HUES48 (cell line): ENCODE measurements around the gene DMRT1.

Experiments
- H3K27ac ChIP-seq: one replicate; pipeline ENCODE4 v1.7.0; 2013; ENCODE audit warnings: low read depth, low read length, inconsistent platforms
- H3K27me3 ChIP-seq: 2 replicates; pipeline ENCODE4 v1.6.1; 2013; ENCODE audit warnings: mild to moderate bottlenecking, low read length; ENCODE audit not compliant: control insufficient read depth, insufficient read depth
- H3K36me3 ChIP-seq: 2 replicates; pipeline ENCODE4 v1.6.1; 2013; ENCODE audit warnings: low read length; ENCODE audit not compliant: control insufficient read depth, insufficient read depth
- H3K4me1 ChIP-seq: 2 replicates; pipeline ENCODE4 v1.6.1; 2013; ENCODE audit warnings: mild to moderate bottlenecking, low read length; ENCODE audit not compliant: control insufficient read depth, insufficient read depth
- H3K4me3 ChIP-seq: 2 replicates; pipeline ENCODE4 v1.5.1; 2013; ENCODE audit warnings: mild to moderate bottlenecking, low read depth, low read length
- H3K9ac ChIP-seq: 2 replicates; pipeline ENCODE4 v1.6.1; 2013; ENCODE audit warnings: mild to moderate bottlenecking, low read depth, low read length, moderate library complexity
- H3K9me3 ChIP-seq: 2 replicates; pipeline ENCODE4 v1.6.1; 2013; ENCODE audit warnings: low read length; ENCODE audit not compliant: control insufficient read depth, insufficient read depth

DMRT1 gene

DNA sequence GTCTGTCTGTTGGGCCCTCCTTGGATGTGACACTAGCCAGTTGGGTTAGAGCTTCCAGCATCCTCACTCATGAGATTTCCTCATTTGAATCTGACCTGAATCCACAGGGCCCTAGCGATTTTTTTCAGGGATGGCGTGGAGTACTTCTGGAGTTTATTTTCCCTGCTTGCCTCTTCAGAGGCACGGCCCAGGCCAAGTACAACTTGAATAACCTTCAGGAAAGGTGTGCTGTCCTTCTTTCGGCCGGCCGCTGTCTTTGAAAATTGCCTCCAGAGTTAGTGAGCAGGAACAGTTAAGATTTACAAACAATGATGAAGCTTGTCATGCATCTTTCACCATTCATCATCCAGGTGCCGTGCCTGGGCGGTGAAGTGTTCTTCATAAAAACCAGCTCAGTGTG, 85.5 kb downstream of the DMRT1 start:
- no peak overlapping the region for H3K4me3 ChIP-seq
- H3K9ac ChIP-seq: no peak overlapping the region
- H3K36me3 ChIP-seq: no peaks in the 10 kb centered on the region
- H3K9me3 ChIP-seq: no peaks in the 10 kb centered on the region
- H3K27me3 ChIP-seq: no peaks in the 10 kb centered on the region
- H3K27ac ChIP-seq: no peak overlapping the region
- no peaks in the 10 kb centered on the region for H3K4me1 ChIP-seq

DNA sequence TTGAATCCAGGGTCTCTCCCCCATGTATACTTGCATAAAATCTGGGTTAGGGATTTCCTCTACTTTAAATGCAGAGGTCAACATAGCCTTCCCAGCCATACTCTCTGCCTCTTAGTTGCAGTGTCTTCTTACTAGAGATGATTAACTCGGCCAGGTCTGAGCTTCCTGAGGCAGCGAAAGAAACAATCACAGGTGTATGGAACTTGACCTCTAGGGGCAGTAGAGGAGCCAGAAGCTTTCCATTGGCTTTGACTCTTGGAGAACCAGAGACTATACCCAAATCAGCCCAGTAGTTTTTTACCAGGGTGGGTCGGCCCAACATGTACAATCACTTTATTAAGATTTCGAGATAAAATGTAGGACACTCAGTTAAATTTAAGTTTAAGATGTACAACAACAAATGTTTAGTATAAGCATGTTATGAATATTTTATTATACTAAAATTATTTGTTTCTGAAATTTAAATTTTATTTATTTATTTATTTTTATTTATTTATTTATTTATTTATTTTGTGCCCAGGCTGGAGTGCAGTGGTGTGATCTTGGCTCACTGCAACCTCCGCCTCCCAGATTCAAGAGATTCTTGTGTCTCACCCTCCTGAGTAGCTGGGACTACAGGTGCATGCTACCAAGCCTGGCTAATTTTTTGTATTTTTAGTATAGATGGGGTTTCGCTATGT, 87.0 kb downstream of the DMRT1 start:
- Histone ChIP-seq H3K9ac (no peak overlapping the region), H3K27me3 (no peaks in the 10 kb centered on the region), H3K9me3 (no peaks in the 10 kb centered on the region), H3K27ac (no peak overlapping the region), H3K36me3 (no peaks in the 10 kb centered on the region), H3K4me1 (no peaks in the 10 kb centered on the region), H3K4me3 (no peak overlapping the region)

DNA sequence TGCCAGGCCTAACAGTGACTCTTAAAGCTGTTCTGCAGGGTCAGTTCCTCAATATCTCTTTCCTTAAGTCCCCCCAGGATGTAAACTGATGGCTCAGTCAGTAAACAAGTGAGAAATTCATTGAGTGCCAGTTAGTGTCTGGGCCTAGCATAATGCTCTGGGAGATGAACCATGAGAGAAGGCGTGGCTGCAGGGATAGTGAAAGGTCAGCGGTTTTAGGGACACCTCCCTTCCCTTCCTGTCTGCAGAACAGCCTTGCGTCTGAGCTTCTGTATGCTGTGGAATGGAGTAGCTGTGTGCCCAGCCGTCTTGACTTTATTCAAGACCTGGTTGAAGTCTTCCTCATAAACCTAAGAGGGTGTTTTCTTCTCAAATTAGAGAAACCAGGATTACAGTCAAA, 88.2 kb downstream of the DMRT1 start:
- H3K4me1 ChIP-seq: no peaks in the 10 kb centered on the region
- no peak overlapping the region for H3K27ac ChIP-seq
- no peak overlapping the region for H3K4me3 ChIP-seq
- no peak overlapping the region for H3K9ac ChIP-seq
- no peaks in the 10 kb centered on the region for H3K36me3 ChIP-seq
- H3K27me3 ChIP-seq: no peaks in the 10 kb centered on the region
- H3K9me3 ChIP-seq: no peaks in the 10 kb centered on the region

DNA sequence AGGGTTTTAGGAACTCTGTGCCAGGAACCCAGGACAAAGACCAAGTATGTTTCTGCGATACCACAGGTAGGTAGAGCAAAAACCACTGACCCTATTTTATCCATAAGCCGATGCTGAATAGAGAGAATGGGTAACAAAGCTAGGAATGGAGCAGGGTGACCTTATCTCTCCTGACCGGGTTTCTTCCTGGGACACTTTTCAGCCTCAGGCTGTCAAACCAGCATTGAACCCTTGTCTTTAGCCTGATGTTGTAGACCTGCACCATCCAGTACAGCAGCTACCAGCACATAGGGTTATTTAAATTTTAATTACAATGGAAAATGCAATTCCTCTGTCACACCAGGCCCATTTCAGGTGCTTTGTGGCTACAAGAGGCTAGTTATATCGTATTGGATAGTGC, 91.9 kb downstream of the DMRT1 start:
- Histone ChIP-seq H3K9ac (no peak overlapping the region), H3K27ac (no peak overlapping the region)

DNA sequence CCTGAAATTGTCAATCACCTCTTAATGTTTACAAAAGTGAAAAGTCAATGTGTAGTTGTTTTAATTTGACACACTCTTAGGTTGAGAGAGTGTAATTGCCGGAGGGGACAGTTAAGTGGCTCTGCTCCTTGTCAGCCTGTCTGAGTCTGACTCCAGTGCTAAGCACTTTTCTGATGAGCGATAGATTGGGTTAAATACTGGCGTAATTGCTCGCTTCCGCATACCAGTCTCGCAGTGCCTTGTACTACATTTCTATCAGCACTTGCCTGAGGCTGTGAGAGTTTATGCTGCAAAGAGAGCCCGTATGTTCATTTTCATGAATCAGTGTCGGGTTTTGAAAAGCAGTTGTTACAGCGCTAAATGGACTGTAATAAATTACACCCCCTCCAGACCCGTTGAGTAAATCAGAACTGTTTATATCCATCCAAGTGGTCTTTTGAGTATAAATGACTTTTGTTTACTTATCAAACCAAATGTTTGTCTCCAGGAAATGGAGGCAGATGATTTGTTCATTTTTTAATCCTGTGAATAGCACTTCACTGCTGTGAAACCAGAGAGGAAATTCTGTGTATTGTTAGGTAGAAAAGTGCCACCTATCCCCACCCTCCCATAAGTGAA, 94.0 kb downstream of the DMRT1 start:
- H3K4me1 ChIP-seq: no peaks in the 10 kb centered on the region
- no peak overlapping the region for H3K4me3 ChIP-seq
- H3K9me3 ChIP-seq: peaks cover 8% of the 10 kb centered on the region
- no peak overlapping the region for H3K9ac ChIP-seq
- no peak overlapping the region for H3K27ac ChIP-seq
- H3K27me3 ChIP-seq: no peaks in the 10 kb centered on the region
- H3K36me3 ChIP-seq: no peaks in the 10 kb centered on the region

More for the DNA sequence above, 91.9 kb downstream of the DMRT1 start:
- Histone ChIP-seq H3K36me3 (no peaks in the 10 kb centered on the region), H3K9me3 (no peaks in the 10 kb centered on the region), H3K4me3 (no peak overlapping the region), H3K27me3 (no peaks in the 10 kb centered on the region), H3K4me1 (no peaks in the 10 kb centered on the region)

DNA sequence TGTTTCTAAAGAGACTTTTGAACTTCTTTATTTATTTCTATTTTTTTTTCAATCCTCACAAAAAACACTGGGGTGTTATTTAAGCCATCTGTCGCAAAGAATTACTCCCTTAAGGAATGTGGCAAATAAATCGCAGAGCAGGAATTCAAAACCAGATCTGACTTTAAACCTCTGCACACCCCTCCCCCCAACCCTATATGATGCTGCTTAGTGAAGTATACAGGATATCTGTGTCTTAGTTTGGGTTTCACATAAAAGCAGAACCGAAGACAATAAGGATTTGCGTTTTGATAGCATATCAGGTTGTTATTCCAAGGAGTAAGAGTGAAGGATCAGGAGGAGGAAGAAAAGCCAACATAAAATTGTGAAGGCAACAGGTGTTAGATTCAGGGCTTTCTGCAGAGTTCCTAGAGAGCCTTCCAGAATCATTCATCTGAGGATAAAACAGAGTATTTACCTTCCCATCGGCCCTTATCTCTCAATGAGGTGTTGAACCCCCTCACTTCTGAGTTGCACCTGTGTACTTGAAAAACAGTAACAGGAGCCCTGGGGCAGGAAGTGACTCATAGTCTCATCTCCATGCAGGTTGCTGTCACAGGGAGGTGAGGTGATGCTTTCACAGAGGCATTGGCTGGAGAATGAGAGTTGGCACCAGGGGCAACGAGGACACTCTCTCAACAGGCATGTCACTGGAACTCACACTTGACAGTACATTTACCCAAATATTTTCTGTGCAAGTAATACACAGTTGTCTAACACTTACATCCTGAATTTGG, 101.5 kb downstream of the DMRT1 start:
- Histone ChIP-seq H3K4me3 (no peak overlapping the region), H3K27ac (no peak overlapping the region), H3K36me3 (no peaks in the 10 kb centered on the region), H3K9me3 (peaks cover 8% of the 10 kb centered on the region), H3K4me1 (peaks cover 6% of the 10 kb centered on the region; the same call in 1 of the 2 replicates), H3K27me3 (no peaks in the 10 kb centered on the region), H3K9ac (no peak overlapping the region)

DNA sequence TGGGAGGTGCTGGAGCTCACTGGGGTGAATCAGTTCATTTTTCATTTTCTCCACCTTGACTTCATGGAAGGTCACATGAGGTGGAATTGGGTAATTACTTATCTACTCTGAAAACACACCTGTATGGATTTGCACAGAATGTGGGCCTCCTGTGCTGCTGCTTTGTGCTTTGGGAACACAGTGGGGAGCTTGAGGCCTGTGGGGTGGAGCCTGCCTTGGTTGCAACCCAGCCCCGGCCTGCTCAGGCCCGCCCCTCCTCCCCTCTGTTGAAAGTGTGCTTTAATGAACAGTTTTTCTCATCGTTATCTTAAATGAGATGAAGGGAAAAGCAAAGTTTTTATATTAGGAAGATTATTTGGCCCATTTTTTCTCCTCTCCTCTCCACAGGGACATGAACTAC, 106.5 kb downstream of the DMRT1 start:
- H3K4me1 ChIP-seq: peaks cover 5% of the 10 kb centered on the region; the same call in 1 of the 2 replicates
- no peaks in the 10 kb centered on the region for H3K9me3 ChIP-seq
- no peak overlapping the region for H3K9ac ChIP-seq
- H3K4me3 ChIP-seq: no peak overlapping the region
- no peak overlapping the region for H3K27ac ChIP-seq
- no peaks in the 10 kb centered on the region; the same call in 1 of the 2 replicates for H3K27me3 ChIP-seq
- H3K36me3 ChIP-seq: no peaks in the 10 kb centered on the region

DNA sequence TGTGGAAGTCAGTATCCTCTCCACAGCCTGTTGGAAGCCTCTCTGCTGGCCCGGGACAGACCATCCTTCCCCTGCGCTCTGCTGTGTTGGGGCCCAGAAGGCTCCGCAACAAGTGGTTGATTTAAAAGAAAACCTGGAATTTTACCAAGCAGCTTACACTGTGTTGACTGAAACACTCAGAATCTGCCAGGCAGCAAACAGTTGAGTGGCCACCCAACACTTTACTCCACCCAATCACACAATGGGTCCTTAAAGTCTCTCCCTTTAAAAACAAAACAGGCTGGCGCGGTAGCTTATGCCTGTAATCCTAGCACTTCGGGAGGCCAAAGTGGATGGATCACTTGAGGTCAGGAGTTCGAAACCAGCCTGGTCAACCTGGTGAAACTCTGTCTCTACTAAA, 107.0 kb downstream of the DMRT1 start:
- Histone ChIP-seq H3K27me3 (peaks cover 2% of the 10 kb centered on the region; the same call in 1 of the 2 replicates), H3K4me3 (no peak overlapping the region), H3K9me3 (no peaks in the 10 kb centered on the region), H3K27ac (no peak overlapping the region), H3K36me3 (no peaks in the 10 kb centered on the region), H3K4me1 (no peaks in the 10 kb centered on the region), H3K9ac (no peak overlapping the region)

DNA sequence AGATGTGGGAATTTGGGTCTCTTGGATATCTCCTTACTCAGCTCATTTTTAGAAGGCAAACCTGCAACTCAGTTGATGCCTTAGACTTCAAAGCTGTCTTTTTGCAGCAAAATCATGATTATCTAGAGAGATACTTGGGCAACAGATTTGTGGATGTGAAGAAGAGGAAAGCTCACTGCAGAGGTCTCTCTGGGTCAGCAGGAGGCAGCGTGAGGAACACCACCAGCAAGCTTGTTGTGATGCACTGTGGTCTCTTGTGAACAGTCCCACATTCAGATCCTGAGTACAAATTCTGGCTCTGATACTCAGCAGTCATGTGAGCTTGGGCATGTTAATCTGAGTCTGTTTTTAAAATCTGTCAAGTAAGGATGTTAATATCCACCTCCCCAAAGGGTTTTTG, 108.6 kb downstream of the DMRT1 start:
- Histone ChIP-seq H3K27ac (no peak overlapping the region), H3K36me3 (no peaks in the 10 kb centered on the region), H3K4me3 (no peak overlapping the region), H3K9ac (no peak overlapping the region), H3K4me1 (no peaks in the 10 kb centered on the region), H3K27me3 (peaks cover 6% of the 10 kb centered on the region; the same call in 1 of the 2 replicates), H3K9me3 (no peaks in the 10 kb centered on the region)

DNA sequence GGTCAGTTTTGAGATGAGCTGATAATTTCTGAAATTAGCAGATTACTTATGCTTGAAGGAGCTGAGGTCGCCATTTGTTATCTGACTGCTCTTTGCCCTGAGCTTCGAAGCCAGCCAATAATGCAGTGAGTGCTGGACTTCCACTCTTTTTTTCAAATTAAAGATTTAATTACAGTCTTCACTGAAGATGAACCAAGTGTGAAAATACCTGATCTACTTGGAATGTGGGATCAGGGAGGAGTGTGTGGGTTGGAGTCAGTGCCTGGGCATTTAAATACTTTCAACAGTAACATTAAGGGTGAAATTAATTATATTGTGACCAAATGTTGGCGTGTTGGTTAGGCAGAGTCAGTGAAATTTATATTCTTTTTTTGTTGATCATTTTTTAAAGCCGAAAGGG, 111.0 kb downstream of the DMRT1 start:
- no peak overlapping the region for H3K9ac ChIP-seq
- no peaks in the 10 kb centered on the region for H3K4me1 ChIP-seq
- no peak overlapping the region for H3K4me3 ChIP-seq
- peaks cover 6% of the 10 kb centered on the region; the same call in 1 of the 2 replicates for H3K27me3 ChIP-seq
- H3K9me3 ChIP-seq: no peaks in the 10 kb centered on the region
- no peaks in the 10 kb centered on the region for H3K36me3 ChIP-seq
- no peak overlapping the region for H3K27ac ChIP-seq

DNA sequence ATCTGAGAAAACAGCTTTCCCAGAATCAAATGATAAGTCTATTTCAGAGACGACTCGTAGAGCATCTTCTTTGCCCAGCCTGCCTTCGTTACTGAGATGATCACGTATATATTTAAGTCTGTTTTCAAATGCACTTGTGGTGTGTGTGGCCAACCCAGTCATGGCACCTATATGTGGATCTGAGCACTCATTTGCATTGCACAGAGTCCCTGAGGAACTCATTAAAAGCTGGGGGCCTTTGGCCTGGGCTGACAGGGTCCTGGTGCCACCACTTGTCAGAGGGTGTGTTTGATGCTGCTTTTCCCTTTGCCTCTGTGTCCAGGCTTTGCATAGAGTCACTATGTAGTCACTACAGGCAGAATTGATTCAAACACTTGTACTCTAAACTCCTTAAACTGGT, 117.6 kb downstream of the DMRT1 start:
- no peaks in the 10 kb centered on the region for H3K36me3 ChIP-seq
- no peaks in the 10 kb centered on the region for H3K4me1 ChIP-seq
- H3K9me3 ChIP-seq: no peaks in the 10 kb centered on the region
- H3K27ac ChIP-seq: no peak overlapping the region
- H3K4me3 ChIP-seq: no peak overlapping the region
- peaks cover 27% of the 10 kb centered on the region for H3K27me3 ChIP-seq
- H3K9ac ChIP-seq: no peak overlapping the region
